HUES64 (cell line): Measurements from ENCODE around the gene TTC28. TPM values are rescaled to one million over a fixed set of nuclear protein-coding genes. Genes with fewer than 3 reads are reported as not detected.
"Not testable (repeated sequence)": the region's sequence is repeated elsewhere in the genome, so short reads cannot be mapped to it uniquely, and the experiment has no call there.

Experiments used
- H3K27ac ChIP-seq: 2 replicates; pipeline ENCODE4 v1.7.0; 2013; ENCODE audit warnings: low read depth, low read length, inconsistent platforms
- H3K27me3 ChIP-seq: 2 replicates; pipeline ENCODE4 v1.6.1; 2013; ENCODE audit warnings: mild to moderate bottlenecking, low read length; ENCODE audit not compliant: insufficient read depth
- H3K36me3 ChIP-seq: 2 replicates; pipeline ENCODE4 v1.6.1; 2013; ENCODE audit warnings: mild to moderate bottlenecking, low read length; ENCODE audit not compliant: insufficient read depth
- H3K4me1 ChIP-seq: 2 replicates; pipeline ENCODE4 v1.6.1; 2013; ENCODE audit warnings: mild to moderate bottlenecking, low read length, moderate library complexity; ENCODE audit not compliant: insufficient read depth
- H3K4me3 ChIP-seq: 2 replicates; pipeline ENCODE4 v1.5.1; 2013; ENCODE audit warnings: mild to moderate bottlenecking, low read length, moderate library complexity
- H3K9ac ChIP-seq: 2 replicates; pipeline ENCODE4 v1.6.1; 2013; ENCODE audit warnings: mild to moderate bottlenecking, low read depth, low read length
- H3K9me3 ChIP-seq: 2 replicates; pipeline ENCODE4 v1.6.1; 2013; ENCODE audit warnings: low read depth, low read length; ENCODE audit not compliant: insufficient read depth
- WGBS: fragments of 150-250, 120-280 bp; methylation state at CpG from one replicate; pipeline ENCODE4 v1.1.7; 2013; ENCODE audit warnings: missing lambda C conversion rate; 5-methylcytosine and 5-hydroxymethylcytosine counted together
- polyA plus RNA-seq, 2 experiments: library from polyadenylated mRNA; stranded (reverse); fragments of 50-300 nt; gene quantifications; one replicate each; pipeline ENCODE4 v1.2.3, GENCODE V29; 2013

TTC28 gene
- 6.7 TPM for polyA plus RNA-seq (2013, experiment 1 of 2)
- polyA plus RNA-seq (2013, experiment 2 of 2): 10.7 TPM

DNA sequence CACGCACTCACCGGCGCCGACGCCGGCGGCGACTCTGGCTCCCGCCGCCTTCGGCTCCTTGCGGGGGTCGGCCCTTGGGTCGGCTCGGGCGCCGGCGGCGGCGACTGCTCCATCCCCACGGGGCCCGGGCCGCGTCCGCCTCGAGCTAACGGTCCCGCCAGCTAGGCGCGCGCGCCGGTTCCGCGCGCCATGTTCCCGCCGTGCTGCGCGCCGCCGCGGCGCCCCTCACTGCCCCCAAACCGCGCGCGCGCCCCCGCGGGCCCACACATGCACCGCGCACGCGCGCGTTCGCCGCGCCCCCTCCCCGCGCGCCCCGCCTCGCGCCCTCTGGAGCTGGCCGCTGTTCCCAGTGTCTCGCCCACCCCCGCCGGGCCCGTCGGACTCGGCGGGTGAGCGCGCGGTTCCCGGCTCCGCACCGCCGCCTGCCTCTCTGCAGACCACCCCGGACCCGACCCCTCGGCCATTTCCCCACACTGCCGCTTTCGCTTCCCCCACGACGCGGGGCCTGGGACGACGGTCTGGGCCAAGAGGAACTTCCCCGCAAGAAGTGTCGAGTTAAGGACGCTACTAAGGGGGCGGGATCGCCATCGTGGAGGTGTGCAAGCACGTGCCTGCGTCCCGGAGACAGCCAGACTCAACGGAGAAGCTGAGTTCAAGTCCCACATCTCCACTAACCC lies at the start of gene TTC28:
TSS of gene TTC28 (minus strand) at position 230 of the 677 bp plus-strand sequence. CDS start at position 113, 117 bp downstream.
- peak within 1 kb of the TSS; percentile 68 for H3K9ac ChIP-seq
- not testable (repeated sequence) for H3K27me3 ChIP-seq, H3K36me3 ChIP-seq, H3K9me3 ChIP-seq, H3K27ac ChIP-seq, H3K4me1 ChIP-seq
- under 1% methylated on average over 101 of the region's 101 CpGs for WGBS
- H3K4me3 ChIP-seq: peak within 1 kb of the TSS; percentile 72

DNA sequence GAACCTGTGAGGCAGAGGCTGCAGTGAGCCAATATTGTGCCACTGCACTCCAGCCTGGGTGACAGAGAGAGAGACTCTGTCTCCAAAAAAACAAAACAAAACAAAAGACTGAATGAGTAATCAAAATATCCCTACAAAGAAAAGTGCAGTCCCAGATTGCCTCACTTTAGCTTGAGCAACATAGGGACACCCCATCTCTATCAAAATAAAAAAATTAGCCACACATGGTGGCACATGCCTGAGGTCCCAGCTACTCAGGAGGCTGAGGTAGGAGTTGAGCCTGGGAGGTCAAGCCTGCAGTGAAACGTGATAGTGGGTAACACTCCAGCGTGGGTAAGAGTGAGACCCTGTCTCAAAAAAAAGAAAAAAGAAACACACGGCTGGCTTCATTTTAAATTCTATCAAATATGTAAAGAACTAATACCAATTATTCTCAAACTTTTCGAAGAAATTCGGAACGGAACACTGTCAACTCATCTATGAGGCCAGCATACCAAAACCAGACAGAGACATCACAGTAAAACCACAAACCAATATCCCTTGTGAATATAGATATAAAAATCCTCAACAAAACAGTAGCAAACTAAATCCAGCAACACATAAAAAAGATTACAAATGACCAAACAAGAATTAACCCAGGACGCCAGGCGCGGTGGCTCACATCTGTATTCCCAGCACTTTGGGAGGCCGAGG lies 49.1 kb upstream of the TTC28 start:
- H3K9ac ChIP-seq: no peak overlapping the region
- H3K4me1 ChIP-seq: no peaks in the 10 kb centered on the region
- H3K9me3 ChIP-seq: no peaks in the 10 kb centered on the region
- H3K4me3 ChIP-seq: no peak overlapping the region
- WGBS: 95% methylated on average over 9 of the region's 10 CpGs
- H3K36me3 ChIP-seq: peaks cover 67% of the 10 kb centered on the region
- H3K27ac ChIP-seq: no peak overlapping the region
- H3K27me3 ChIP-seq: no peaks in the 10 kb centered on the region

DNA sequence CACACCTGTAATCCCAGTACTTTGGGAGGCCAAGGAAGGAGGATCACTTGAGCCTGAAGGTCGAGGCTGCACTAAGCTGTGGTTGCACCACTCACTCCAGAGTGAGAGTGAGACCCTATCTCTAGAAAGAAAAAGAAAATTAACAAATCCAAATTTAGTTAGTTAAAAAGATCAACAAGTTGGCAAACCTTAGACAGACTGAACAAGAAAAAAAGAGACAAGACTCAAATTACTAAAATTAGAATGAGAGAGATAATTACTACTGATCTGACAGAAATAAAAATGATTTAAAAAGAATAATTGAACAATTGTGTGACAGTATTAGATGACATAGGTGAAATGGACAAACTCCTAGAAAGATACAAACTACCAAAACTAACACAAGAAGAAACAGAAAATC lies 48.4 kb upstream of the TTC28 start:
- Histone ChIP-seq H3K27me3 (no peaks in the 10 kb centered on the region), H3K36me3 (peaks cover 64% of the 10 kb centered on the region), H3K9me3 (no peaks in the 10 kb centered on the region), H3K4me1 (no peaks in the 10 kb centered on the region), H3K9ac (no peak overlapping the region), H3K27ac (no peak overlapping the region), H3K4me3 (no peak overlapping the region)
- 91% methylated on average over 1 of the region's 1 CpG for WGBS

DNA sequence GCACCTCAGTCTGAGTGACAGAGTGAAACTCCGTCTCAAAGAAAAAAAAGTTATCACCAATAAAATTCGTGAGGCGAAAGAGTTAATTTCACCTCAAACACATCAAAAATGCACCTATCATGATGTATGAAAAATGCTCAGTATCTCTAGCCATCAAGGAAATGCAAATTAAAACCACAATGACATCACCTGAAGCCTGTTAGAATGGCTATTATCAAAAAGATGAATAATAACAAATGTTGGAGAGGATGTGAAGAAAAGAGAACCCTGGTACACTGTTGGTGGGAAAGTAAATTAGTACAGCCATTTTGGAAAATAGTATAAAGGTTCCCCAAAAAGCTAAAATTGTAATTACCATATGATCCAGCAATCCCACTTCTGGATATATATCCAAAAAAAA lies 38.4 kb upstream of the TTC28 start:
- H3K9me3 ChIP-seq: no peaks in the 10 kb centered on the region
- 100% methylated on average over 3 of the region's 3 CpGs for WGBS
- H3K4me1 ChIP-seq: no peaks in the 10 kb centered on the region
- H3K27ac ChIP-seq: no peak overlapping the region
- H3K4me3 ChIP-seq: no peak overlapping the region
- no peaks in the 10 kb centered on the region for H3K27me3 ChIP-seq
- H3K36me3 ChIP-seq: peaks cover 68% of the 10 kb centered on the region
- H3K9ac ChIP-seq: no peak overlapping the region

DNA sequence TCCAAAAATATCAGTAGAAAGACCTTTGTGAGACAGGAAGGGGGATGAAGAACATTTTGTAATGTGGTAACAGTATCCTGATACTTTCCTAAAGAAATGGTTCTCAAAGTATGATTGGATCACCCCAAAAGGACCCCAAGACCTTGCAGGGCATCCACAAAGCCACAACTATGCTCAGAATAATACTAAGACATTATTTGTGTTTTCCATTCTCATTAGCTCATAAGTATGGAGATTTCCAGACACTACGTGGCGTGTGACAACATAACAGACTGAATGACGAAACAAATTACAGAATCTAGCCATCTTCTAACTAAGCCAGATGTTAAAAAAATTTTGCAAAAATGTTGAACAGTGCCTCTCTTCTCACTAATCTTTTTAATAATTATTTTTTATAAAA lies 37.0 kb upstream of the TTC28 start:
- WGBS: 100% methylated on average over 3 of the region's 3 CpGs
- Histone ChIP-seq H3K9me3 (no peaks in the 10 kb centered on the region), H3K4me3 (no peak overlapping the region), H3K27me3 (no peaks in the 10 kb centered on the region), H3K9ac (no peak overlapping the region), H3K4me1 (no peaks in the 10 kb centered on the region), H3K36me3 (peaks cover 67% of the 10 kb centered on the region), H3K27ac (no peak overlapping the region)

DNA sequence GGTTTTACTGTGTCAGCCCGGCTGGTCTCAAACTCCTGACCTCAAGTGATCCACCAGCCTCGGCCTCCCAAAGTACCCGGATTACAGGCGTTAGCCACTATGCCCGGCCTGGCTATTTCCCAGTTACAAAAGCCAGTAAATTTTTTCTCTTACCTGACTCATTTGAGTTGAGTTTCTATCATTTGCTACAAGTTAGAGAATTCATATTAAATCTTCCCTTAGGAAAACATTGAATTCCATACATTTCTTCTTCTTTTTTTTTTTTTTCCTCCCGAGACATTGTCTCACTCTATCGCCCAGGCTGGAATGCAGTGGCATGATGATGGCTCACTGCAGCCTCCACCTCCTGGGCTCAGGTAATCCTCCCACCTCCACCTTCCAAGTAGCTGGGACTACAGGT lies 36.0 kb upstream of the TTC28 start:
- peaks cover 69% of the 10 kb centered on the region for H3K36me3 ChIP-seq
- H3K4me3 ChIP-seq: no peak overlapping the region
- H3K4me1 ChIP-seq: no peaks in the 10 kb centered on the region
- no peak overlapping the region for H3K9ac ChIP-seq
- no peak overlapping the region for H3K27ac ChIP-seq
- no peaks in the 10 kb centered on the region for H3K9me3 ChIP-seq
- WGBS: 95% methylated on average over 7 of the region's 7 CpGs
- no peaks in the 10 kb centered on the region for H3K27me3 ChIP-seq

DNA sequence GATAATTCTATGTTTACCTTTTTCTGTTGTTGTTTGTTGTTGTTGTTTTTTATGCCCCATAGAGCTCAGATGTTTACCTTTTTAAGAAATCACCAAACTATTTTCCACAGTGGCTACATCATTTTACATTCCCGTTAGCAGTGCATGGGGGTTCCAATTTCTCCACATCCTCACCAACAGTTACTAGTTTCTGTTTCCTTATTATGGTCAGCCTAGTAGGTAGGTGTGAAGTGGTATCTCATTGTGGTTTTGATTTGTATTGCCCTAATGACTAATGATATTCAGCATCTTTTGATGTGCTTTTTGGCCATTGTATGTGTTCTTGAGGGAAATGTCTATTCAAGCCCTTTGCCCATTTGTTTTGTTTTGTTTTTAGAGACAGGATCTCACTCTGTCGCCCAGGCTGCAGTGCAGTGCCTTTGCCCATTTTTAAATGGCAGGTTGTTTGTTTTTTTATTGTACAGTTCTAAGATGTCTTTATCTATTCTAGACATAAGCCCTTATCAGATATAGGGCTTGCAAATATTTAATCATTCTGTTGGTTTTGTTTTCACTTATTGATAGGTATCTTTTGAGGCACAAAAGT lies 34.5 kb upstream of the TTC28 start:
- H3K4me1 ChIP-seq: no peaks in the 10 kb centered on the region
- no peaks in the 10 kb centered on the region for H3K27me3 ChIP-seq
- no peak overlapping the region for H3K4me3 ChIP-seq
- 94% methylated on average over 2 of the region's 2 CpGs for WGBS
- H3K9ac ChIP-seq: no peak overlapping the region
- peaks cover 70% of the 10 kb centered on the region for H3K36me3 ChIP-seq
- no peak overlapping the region for H3K27ac ChIP-seq
- H3K9me3 ChIP-seq: no peaks in the 10 kb centered on the region

DNA sequence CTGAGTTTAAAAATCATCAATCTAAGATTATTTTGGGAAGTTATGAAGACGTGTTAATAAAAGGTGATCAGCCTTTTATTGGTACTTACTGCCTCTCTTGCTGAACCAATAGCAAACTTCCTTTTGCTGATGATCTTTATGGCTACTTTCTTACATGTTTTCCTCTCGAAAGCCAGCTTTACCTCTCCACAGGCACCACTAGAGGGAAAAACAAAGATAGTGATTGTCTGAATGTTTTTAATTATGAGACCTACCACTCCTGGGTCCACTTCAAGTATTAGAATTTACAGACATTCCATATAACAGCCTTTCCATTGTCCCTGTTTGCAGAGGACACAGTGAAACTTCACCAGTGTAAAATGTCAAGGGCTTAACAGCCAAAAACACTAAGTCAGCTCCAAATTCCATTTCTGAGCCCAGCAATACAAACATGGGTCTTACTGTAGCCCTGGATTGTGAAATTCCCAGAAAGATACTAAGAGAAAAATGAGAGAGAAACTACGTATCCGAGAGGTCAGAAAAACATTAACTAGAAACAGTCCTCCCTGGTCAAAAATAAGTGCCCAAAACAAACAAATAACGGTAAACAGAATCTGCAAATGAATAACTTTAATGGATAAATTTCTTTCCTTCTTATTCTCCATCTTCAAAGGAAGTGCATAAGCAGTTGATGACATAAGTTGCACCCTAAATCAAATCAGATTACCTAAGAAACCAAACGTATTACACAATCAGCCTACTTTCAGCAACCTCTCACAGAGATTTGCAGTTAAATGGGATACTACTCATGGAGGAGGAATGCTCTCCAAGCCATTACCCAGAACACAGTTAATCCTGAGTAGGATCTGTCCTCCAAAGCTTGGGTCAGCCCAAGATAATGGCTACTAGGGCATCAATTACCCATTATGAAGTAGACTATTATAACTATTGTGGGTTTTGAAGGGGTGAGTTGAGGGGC lies 32.5 kb upstream of the TTC28 start:
- Histone ChIP-seq H3K4me1 (no peaks in the 10 kb centered on the region), H3K27ac (no peak overlapping the region), H3K36me3 (peaks cover 70% of the 10 kb centered on the region), H3K9ac (no peak overlapping the region), H3K9me3 (no peaks in the 10 kb centered on the region), H3K27me3 (no peaks in the 10 kb centered on the region), H3K4me3 (no peak overlapping the region)
- 90% methylated on average over 6 of the region's 6 CpGs for WGBS

DNA sequence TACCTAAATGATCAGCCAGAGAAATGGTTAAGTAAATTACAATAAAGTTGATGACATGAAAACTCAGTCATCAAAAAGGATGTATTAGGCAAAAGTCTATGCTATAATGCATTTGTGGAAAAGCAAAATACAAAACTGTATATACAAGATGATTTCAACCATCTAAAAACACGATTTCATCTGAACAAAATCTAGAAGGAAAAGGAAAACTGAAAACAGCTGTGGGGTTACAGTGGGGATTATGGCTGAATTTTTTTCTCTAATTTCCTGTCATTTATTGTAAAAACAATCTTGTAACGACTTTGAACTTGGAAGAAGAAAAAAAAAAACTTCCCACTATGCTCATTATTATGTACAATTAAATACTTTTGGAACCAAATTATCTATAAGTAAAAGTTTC lies 31.7 kb upstream of the TTC28 start:
- no CpG with 5 or more reads among the region's 2 CpGs for WGBS
- no peak overlapping the region for H3K9ac ChIP-seq
- H3K36me3 ChIP-seq: peaks cover 71% of the 10 kb centered on the region
- no peaks in the 10 kb centered on the region for H3K27me3 ChIP-seq
- no peaks in the 10 kb centered on the region for H3K9me3 ChIP-seq
- no peak overlapping the region for H3K27ac ChIP-seq
- H3K4me3 ChIP-seq: no peak overlapping the region
- no peaks in the 10 kb centered on the region for H3K4me1 ChIP-seq

DNA sequence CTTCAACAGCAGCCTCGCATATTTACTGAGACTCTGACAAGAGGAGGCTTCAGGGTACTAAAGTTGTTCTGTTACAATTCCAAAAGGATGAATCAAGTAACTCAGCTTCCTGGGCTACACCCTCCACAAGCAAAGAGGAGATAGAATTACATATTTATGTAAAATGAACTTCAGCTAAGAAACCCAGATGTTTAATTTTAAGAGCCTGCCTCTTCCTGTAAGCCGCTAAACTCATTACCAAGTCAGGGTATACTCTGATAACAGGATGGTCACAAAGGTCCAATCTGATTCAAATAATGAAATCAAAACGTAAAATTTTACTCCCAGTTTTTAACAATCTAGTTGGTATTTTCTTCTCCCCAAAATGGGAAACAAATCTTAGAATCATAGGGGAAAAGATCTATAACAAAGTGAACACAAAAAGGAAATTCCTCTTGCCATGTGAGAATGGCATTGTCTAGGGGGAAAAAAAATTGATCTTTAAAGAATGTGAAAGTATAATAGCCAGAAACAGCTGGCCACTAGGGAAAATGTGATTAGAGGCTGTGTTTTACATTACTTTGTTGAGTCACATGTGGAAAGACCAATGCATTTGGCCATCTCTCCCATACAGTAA lies 31.0 kb upstream of the TTC28 start:
- H3K4me3 ChIP-seq: no peak overlapping the region
- H3K9ac ChIP-seq: no peak overlapping the region
- 96% methylated on average over 3 of the region's 3 CpGs for WGBS
- peaks cover 77% of the 10 kb centered on the region for H3K36me3 ChIP-seq
- no peak overlapping the region for H3K27ac ChIP-seq
- no peaks in the 10 kb centered on the region for H3K9me3 ChIP-seq
- H3K27me3 ChIP-seq: no peaks in the 10 kb centered on the region
- H3K4me1 ChIP-seq: no peaks in the 10 kb centered on the region
